Activated CD4-positive, alpha-beta T cell treated with anti-CD3 and anti-CD28 coated beads, Interleukin-2, amount 50 U/mL, for 4 hours (primary cell): ENCODE results near the gene BRCC3.
"Not testable (repeated sequence)": the region's sequence is repeated elsewhere in the genome, so short reads cannot be mapped to it uniquely, and the experiment has no call there.

ENCODE experiments used
- DNase-seq, 2 experiments: peaks; one replicate each; pipeline ENCODE4 v3.0.0-alpha.2; 2020

BRCC3 gene

GRCh38 chrX:155061760-155062159 lies 9.5 kb upstream of the BRCC3 start:
- no peak for DNase-seq

DNA sequence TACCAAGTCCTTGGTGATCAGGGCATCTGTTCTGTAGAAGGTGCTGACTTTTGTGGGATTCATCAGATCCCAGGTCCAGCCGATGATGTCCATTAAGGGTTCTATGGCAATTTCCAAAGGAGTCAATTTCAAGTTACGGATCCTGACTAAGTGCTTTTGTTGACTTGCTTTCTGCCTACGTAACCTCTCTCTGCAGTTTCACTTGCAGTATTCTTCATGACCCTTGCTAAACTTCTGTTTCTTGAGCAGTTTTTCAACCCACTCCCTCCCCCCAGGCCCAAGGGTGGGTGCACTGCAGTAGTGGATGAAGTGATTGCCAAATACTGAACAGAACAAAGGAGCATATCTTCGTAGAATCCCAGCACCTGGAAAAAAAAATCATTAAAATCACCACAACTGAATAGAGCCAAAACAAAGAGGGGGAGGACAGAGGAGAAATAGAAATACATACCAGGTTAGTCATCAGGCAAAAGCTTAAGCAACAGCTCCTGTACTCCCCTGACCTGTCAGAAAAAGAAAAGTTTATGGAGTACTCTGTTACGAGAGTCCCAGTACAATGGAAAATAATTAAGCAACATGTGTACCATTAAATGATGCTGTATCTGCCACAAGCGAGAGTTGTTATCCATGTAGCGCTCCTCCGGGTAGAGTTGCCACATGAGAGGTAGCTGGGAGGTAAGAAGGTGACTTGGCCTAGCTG lies 6.1 kb upstream of the BRCC3 start:
- DNase-seq: no peak

GRCh38 chrX:155068165-155068564 lies 3.1 kb upstream of the BRCC3 start:
- no peak for DNase-seq

DNA sequence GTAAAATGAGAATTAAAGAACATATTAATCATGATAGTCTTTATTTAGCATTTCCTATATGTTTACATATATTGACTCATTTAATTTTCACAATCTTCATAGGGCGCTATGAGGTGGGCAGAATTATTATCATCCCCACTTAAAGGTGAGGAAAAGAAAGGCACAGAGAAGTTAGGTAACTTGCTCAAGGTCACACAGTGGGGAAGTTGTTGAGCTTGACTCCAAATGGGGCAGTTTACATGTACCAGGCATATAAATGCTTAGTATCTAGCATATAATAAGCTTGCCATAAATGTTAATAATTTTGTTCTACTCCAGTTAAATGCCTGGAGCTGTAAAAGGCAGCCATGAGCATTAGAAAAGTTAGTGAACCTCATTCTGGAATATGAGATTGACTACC lies 1.9 kb upstream of the BRCC3 start:
- no peak for DNase-seq

GRCh38 chrX:155070038-155070437 lies 1.3 kb upstream of the BRCC3 start:
- no peak for DNase-seq

GRCh38 chrX:155070663-155070974 lies 689 bp upstream of the BRCC3 start:
- DNase-seq: no peak

DNA sequence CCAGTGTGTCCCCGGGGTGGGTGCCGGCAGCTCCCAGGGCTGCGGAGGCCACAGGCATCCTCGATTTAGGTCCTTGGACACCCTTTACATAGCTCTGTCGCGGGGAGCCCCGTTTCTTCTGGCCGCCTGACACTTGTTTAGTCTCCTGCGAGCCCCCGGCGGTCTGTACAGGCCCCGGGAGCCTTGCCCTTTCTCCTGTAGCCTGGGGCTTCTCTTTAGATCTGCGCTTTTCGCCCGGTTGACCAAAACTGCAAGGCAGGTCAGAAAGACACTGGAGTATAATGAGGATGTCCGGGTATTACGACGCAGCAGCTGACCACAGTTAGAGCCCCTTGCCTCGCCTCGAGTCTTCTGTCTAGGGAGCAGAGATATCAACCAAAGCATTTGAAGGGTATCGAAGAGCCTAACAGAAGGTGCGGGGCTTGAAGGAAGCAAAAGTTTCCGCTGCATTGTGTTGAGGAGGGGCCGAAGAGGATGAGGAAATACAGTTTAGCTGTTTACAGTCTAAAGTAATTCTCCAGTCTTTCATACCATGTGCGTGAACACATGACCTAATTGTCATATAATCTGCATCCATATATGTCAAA lies 479 bp downstream of the BRCC3 start:
- no peak for DNase-seq

DNA sequence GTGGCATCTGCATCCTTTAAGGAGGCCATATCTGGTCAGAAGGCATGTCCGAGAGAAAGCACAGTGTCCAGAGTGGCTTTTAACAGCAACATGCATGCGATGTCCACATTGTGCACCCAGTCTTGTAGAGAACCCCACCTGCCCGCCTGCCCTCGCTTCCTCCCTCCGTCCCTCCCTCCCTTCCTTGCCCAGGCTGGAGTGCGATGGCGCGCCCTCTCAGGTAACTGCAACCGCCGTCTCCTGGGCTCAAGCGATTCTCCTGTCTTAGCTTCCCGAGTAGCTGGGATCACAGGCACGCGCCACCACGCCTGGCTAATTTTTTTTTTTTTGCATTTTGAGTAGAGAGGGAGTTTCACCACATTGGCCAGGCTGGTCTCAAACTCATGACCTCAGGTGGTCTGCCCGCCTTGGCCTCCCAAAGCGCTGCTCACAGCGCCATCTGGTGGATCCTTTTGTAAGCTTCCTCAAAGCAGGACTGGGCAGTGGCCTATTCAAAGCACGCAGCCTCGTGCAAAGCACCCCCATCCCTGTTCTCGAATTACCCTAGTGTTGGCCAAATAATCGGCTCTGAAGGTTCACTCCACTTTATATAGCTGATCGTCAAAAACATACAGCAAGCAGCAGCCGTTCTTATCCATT lies 15.0 kb downstream of the BRCC3 start:
- DNase-seq: peak; percentile 21 to 25

- DNase-seq: no peak
Observed at GRCh38 chrX:155086961-155087735, 15.8 kb downstream of the BRCC3 start.

DNA sequence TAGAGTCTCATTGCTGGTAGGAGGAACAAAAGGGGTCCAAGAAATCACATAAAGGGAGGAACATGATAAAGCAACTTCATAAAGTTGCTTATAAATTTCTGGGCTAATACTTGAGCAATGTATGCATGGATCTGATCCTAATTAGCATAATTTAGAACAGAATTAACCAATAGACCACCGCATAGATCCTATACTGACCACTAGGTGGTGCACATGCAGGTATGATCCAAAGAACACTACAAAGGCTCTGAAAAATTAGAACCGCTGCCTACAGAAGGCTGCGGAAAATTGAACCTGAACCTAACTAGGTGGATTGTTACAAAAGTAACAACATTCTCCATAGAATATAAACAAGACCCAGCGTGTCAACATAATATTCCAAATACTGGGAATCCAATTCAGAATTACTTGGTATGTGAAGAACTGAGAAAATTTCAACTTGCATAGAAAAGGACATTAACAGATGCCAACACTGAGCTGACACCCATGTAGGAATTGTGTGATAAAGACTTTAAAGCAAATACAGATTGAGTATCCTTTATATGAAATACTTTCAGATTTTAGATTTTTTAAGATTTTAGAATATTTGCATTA lies 23.3 kb downstream of the BRCC3 start:
- DNase-seq: no peak

DNA sequence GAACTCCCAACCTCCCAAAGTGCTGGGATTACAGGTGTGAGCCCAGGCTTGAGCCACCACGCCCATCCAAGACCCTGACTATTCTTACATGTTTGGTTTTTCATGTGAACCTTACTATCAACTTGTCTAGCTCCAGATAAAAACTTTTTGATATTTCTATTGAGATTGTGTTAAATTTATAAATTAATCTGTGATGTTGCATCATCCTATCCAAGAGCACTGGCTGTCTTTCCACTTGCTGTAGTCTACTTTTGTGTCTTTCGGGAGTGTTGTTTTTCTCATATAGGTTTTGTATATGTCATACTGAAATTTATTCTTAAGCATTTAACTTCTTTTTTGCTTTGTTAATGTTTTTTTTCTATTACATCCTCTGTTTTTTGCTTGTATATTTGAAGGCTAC lies 34.6 kb downstream of the BRCC3 start:
- no peak for DNase-seq

- DNase-seq: no peak
Observed at GRCh38 chrX:155108427-155108826, 37.1 kb downstream of the BRCC3 start.

DNA sequence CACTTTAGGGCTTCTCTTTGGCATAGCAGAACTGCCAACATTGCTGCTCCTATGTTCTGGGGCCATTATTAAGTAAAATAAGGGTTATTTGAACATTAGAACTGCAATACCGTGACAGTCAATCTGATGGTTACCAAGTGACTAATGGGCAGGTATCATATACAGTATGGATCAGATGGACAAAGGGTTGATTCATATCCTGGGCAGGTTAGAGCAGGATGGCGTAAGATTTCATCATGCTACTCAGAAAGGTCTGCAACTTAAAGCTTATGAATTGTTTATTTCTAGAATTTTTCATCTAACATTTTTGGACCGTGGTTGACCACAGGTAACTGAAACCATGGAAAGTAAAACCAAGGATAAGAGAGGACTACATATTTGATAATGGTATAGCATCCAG lies 40.9 kb downstream of the BRCC3 start:
- no peak for DNase-seq

DNA sequence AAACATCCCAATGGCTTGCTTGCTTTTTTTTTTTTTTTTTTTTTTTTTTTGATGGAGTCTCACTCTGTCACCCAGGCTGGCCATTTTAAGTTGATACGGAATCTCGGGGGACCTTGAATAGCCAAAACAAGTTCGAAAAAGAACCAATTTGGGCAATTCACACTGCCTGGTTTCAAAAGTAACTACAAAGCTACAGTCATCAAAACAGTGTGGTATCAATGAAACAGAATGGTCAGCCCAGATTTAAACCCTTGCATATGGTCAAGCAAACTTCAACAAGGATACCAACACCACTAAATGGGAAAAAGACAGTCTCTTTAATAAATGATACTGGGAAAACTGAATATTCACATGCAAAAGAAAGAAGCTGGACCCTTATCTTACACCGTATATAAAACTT lies 41.8 kb downstream of the BRCC3 start:
- no peak for DNase-seq

- no peak for DNase-seq
Observed at GRCh38 chrX:155115174-155115819, 44.0 kb downstream of the BRCC3 start.

DNA sequence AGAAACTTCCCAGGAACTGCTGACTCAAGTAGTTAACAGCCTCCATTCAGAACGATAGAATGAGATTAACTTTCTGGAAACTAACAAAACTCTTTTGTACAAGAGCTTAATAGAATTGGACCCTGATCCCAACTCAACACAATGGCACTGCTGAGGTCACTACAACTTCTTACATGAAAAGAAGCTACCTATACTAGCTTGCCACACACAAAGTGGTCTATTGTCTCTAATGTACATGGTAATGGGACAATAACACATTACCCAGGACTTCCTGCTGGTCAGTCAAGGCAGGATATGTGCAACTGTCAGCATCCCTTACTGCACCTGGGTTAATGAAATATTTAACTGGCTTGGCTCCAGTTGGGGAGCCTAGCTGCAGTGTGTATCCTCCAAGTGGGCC lies 56.2 kb downstream of the BRCC3 start:
- no peak for DNase-seq

- DNase-seq: no peak
Observed at GRCh38 chrX:155127940-155128339, 56.6 kb downstream of the BRCC3 start.

GRCh38 chrX:155132110-155132509 lies 60.8 kb downstream of the BRCC3 start:
- no peak for DNase-seq

DNA sequence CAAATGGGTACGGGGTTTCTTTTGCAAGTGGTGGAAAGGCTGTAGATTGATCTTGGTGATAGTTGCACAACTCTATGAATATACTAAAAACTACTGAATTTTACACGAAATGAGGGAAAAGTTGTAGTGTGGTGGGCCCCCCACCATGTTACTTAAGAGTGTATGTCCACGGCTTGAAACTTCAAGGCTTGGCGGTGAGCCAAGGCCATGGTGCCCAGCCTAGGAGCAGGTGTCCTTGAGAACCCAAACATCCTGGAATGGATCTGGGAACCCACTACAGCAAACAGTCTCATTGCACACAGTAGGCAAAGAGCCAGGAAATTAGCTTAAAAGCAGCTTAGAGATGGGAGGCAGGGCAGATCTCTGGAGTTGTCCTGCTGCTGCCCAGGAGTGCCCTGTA lies 62.9 kb downstream of the BRCC3 start:
- no peak for DNase-seq

DNA sequence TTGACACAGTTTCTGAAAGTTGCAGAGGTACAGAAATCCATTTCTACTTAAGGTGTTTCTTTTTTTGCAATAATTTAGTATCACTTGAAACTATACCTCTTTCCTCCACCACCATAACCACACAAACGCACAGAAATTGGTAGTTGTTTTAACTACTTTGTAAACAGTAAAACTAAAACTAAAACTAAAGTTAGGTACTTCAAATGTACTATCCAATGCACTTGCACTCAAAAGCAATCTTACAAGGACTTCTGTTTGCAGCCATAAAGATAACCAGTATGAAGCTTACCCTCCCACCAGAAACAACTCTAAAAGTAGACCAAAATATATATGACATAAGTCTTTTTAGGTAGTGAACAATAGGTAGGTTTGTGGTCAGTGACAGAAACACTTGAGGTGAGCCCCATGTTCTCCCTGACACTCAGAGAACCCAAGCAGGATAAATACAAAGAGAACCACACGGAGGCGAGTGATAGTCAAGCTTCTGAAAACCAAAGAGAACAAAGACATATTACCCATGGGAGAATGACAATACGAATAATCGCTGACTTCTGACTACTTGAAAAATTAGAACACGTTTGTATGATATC lies 72.7 kb downstream of the BRCC3 start:
- no peak for DNase-seq

DNA sequence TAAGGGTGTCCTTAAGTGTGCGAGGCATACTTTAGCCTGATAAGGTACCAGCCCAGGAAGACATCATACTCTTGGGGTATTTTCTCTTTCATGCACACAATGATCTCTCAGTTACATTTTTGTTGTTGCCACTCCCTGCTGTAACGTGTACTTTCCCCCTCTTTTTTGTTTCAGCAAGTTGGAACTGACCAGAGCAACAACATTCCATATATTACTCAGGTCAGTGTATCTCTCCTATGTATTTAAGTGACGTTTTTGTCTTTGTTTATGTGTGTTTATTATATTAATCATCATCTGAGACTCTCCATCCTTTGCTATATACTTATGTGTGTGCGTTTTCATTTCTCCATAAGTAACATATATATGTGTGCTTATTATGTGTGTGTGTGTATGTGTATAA lies 73.6 kb downstream of the BRCC3 start:
- DNase-seq: no peak

- not testable (repeated sequence) for DNase-seq
Observed at GRCh38 chrX:155147612-155148011, 76.3 kb downstream of the BRCC3 start.

- DNase-seq: not testable (repeated sequence)
Observed at GRCh38 chrX:155148166-155148565, 76.9 kb downstream of the BRCC3 start.
